Posterior vena cava (tissue), 2 donors: ENCODE results near the gene OR3A3. TPM values are rescaled to one million over a fixed set of nuclear protein-coding genes. Genes with fewer than 3 reads are reported as not detected.
"Not testable (repeated sequence)": the region's sequence is repeated elsewhere in the genome, so short reads cannot be mapped to it uniquely, and the experiment has no call there.

Experiments
- DNase-seq: peaks from one replicate; pipeline ENCODE4 v3.0.0-alpha.2; 2020; ENCODE audit warnings: low spot score
- intact Hi-C, 2 donors: fragments of 100-400 bp; cut with DNase I; formaldehyde crosslinking; loops; one replicate each; pipeline versions ENCODE4 v1.14.1 to v1.14.2; 2022 to 2023
- long read RNA-seq, 2 donors: library from polyadenylated mRNA; unstranded; transcript quantifications; one replicate each; pipeline ENCODE4 v2.0.0, GENCODE V29; 2020 to 2021
- total RNA-seq, 2 donors: library from RNA; stranded (reverse); fragmentation: NEBNext Ultra II Directional; extraction: Animal tissue kit (Norgen Biotek cat#: 25700); gene quantifications; one replicate each; pipeline ENCODE4 v1.2.1, GENCODE V29; 2021
- donor health status: DM: yes; HTN: yes; CAD: no.
- donor health status: DM: yes; HTN: yes; CAD: no.

The OR3A3 gene
- not detected for total RNA-seq
- long read RNA-seq, donor 1 = 0 reads
- long read RNA-seq, donor 2 = 0 reads

DNA sequence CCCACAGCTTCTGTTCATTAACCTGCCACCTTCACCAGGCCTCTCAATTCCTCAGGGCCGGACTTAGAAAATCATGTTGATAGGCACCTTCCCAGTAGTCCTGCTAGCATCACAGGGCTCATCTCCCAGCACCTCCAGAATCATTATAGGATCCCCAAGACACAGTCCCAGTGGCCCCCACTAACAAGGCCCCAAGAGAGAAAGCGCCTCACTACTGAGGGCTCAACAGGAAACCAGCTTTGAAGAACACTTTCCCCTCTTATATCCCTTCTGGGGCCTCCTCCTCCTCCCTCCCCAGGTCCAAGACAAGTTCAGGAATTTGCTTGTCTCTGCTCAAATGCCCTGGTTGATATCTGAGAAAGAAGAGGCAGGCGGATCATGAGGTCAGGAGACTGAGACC, at the start of gene OR3A3:
Gene OR3A3 (plus strand): TSS at position 301 of the 400 bp plus-strand sequence.
- intact Hi-C loops = no loop called here

DNA sequence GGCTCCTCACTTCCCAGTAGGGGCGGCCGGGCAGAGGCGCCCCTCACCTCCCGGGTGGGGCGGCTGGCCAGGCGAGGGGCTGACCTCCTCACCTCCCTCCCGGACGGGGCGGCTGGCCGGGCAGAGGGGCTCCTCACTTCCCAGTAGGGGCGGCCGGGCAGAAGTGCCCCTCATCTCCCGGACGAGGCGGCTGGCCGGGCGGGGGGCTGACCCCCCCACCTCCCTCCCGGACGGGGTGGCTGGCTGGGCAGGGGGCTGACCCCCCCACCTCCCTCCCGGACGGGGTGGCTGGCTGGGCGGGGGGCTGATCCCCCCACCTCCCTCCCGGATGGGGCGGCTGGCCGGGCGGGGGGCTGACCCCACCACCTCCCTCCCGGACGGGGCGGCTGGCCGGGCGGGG, 40.0 kb upstream of the OR3A3 start:
- intact Hi-C loops = not testable (repeated sequence)

More for the DNA sequence above, at the start of gene OR3A3:
- DNase-seq = no peak

DNA sequence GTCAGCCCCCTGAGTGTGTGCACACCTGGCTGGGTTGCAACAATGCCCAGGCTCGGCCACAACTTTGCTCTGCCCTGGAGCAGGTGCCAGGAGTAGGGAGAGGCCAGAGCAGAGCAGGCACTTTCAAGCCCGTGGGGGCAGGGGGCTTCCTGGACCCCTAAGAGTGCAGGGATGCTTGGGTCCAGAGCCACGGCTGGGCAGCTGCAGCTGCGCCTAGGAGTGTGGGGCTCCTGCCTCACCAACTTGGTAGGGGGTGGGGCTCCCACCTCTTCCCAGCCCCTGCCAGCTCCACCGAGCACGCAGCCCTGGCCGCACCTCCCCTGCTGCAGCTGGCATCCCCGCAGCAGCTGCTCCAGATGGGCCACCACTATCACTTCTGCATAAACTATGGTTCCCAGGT, 32.8 kb upstream of the OR3A3 start:
- no peak for DNase-seq
- intact Hi-C loops = no loop called here

More for the DNA sequence above, 40.0 kb upstream of the OR3A3 start:
- DNase-seq = not testable (repeated sequence)

DNA sequence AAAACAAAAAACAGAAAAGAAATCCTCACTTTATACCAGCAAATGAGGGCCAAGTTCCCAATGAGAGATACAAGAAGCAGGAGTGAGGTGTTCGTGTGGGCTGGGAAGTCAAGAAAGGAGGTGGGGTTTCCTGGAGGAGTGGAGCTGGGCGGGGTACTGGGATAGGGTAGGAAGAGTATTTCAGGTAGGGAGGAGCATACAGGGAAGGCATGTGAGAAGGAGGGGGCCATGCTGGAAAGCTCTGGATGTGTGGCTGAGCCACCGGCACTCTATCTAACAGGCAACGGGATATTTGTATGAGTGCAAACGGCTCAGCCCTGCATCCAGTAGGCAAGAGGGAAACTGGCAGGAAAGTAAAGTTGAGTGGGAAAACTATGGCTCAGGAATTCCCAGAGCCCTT, 29.2 kb upstream of the OR3A3 start:
- intact Hi-C loops = no loop called here
- peak; percentile 57 for DNase-seq

DNA sequence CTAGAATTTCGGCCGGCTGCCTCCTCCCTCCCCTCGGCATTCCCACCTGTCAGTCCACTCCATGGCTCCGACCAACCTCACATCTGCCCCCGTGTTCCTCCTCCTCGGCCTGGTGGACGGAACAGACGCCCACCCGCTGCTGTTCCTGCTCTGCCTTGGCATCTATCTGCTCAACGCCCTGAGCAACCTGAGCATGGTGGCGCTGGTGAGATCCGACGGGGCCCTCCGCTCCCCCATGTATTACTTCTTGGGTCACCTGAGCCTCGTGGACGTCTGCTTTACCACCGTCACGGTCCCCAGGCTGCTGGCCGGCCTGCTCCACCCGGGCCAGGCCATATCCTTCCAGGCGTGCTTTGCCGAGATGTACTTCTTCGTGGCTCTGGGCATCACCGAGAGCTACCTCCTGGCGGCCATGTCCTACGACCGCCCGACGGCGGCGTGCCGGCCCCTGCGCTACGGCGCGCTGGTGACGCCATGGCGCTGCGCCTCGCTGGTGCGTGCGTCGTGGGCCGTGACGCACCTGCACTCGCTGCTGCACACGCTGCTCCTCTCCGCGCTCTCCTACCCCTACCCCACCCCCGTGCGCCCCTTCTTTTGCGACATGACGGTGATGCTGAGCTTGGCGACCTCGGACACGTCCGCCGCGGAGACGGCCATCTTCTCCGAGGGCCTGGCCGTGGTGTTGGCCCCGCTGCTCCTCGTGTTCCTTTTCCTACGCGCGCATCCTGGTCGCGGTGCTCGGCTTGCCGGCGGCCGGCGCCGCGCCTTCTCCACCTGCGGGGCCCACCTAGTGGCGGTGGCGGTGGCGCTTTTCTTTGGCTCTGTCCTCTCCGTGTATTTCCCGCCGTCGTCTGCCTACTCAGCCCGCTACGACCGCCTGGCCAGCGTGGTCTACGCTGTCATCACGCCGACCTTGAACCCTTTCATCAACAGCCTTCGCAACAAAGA, 25.0 kb upstream of the OR3A3 start, which contains the start of gene OR3A2:
Gene OR3A2 (minus strand): TSS at position 440 of the 948 bp plus-strand sequence.
- intact Hi-C loops = no loop called here
- DNase-seq = peak; percentile 54

DNA sequence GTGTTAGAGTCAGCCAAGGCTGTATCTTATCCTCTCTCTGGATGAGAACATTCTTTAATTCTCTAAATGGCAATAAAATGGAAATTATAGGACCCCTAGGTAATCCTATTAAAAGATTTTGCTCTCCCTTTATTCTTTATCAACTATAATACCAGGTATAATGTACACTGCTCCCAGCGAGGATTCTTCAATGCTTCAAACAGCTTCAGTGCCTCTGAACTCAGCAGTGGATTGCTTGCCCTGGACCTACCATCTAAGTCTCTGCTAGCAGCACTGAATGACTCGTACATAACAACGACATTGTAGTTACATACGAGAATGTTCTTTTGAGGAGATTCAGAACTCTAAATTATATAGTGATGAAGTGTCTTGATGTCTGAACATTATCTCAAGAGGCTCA, 21.4 kb upstream of the OR3A3 start:
- intact Hi-C loops = no loop called here
- DNase-seq = no peak

DNA sequence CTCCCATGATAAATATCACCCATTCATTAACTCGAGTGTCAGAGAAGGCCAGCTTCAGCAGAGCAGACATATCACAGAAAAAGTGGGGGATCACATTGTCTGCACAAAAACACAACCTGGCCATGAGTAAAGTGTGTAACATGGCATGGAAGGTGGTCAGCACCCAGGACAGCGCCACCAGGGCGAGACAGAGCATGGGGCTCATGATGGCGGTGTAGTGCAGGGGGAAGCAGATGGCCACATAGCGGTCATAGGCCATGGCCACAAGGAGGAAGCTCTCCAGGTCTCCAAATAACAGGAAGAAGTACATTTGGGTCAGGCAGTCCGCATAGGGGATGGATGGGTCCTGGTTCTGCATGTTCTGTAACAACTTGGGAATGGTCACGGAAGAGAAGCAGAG, 13.4 kb upstream of the OR3A3 start:
- intact Hi-C loops, DNase-seq: not testable (repeated sequence)

DNA sequence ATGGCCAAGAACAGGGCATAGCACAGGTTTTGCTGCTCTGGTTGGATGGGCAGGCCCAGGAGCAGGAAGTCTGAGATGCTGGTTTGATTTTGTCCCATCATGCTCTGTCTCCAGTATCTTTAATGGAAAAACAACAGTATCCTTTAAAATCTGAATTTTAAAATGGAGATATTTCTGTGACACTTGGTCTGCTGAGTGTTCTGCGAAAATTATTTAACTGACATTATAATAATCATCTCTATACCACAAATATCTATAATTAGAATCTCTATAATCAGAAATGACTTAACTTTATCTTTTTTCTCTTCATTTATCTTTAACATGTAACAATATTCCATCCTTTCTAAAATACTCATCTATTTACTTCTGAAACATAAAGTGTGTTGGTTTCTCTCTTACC, 12.9 kb upstream of the OR3A3 start, which contains the start of gene OR1E1:
Gene OR1E1 (minus strand): TSS at position 101 of the 400 bp plus-strand sequence. CDS start 0 bp downstream, at position 101.
- DNase-seq = no peak
- intact Hi-C loops = no loop called here

DNA sequence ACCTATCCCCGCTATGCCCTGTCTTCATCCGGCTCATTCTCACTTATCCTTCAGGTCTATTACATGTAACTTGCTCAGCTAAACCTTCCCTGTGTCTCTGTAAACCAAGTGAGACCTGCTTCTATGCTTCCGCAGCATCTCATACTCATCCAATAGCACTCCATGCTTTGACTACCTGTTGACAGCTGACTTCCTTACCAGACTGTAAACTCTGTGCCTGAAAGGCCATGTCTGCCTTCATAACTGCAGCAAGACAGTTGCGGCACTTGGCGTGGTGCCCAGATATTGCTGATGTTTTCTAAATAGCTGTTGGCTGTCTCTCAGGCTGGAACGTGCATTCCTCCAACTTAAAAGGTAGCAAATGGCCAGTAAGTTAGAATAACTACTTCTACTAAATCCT, 11.1 kb upstream of the OR3A3 start:
- intact Hi-C loops = no loop called here
- no peak for DNase-seq

DNA sequence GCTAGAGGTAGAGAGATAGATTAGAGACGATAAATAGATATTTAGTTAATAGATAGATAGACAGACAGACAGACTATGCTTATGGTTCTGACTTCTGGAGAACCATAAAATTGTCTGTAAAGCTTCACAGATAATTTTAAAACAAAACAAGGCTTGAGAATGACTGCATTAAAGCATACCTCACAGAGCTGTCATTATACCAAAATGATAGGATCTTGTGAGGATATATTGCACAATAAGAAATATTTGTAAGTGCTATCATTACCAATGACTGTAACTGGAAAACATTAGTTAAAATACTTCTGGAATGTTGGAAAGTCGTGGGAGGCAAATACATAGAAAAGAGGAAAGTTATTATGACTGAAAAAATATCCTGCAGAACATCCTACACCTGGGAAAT, 9.4 kb upstream of the OR3A3 start:
- intact Hi-C loops = no loop called here

DNA sequence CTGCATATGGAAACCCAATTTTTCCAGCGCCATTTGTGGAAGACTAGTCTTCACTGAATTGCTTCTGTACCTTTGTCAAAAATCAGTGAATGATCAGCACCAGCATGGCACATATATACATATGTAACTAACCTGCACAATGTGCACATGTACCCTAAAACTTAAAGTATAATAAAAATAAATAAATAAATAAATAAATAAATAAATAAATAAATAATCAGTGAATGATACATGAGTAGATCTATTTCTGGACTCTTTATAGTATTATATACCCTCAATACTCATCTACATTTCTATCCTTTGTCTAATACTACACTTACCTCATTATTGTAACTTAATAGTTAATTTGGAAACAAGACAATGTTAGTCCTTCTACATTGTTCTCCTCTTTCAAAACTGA, 7.3 kb upstream of the OR3A3 start:
- intact Hi-C loops, DNase-seq: not testable (repeated sequence)

More for the DNA sequence above, 9.4 kb upstream of the OR3A3 start:
- no peak for DNase-seq

DNA sequence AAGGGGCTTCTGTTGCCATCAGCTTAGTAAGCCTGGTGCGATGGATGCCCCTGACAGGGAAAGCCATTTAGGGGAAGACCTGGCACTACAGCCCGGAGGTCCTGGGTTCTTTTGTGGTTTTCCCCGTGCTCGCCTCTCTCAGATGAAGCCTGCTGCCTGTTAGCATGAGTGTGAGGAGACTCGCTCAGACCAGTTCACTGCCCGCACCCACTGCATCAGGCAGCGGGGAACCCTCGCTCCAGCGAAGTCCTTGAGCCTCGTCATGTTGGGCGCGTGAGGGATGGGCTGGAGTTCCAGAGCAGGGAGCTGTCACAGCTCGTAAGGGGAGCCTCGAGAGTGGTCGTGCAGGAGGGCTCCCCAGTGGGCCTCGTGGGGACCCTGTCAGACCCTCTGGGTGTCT, 1.0 kb downstream of the OR3A3 start:
- intact Hi-C loops, DNase-seq: not testable (repeated sequence)

DNA sequence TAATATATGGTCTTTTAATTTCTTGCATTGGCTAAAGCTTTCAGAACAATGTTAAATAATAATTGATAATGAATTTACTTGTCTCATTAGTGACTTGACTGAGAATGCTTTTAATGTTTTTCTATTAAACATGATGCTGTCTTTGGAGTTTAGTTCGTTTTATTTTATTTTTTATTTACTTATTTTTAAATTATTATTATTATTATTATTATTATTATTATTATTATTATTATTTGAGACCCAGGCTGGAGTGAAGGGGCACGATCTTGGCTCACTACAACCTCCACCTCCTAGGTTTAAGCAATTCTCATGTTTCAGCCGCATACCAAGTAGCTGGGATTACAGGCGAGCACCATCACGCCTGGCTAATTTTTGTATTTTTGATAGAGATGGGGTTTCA, 4.4 kb downstream of the OR3A3 start:
- intact Hi-C loops = no loop called here
- DNase-seq = no peak

DNA sequence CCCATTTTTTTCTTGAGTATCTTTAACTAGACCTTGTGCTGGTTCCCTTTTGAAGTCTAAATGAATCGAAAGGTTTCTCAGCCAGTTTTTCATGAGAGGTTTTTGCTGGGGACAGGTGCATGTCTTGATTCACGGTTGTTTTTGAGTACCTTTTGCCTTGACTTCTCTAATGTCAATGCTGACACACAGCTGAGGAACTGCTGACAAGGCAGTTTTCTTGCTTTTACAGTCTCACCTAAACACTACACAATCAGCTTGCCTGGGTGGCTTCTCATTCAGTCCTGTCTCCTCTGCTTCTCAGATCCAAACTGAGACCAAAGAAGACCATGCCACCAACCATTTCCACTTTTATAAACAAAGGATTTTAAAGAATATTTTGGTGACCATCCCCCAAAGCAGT, 7.1 kb downstream of the OR3A3 start:
- DNase-seq = no peak

DNA sequence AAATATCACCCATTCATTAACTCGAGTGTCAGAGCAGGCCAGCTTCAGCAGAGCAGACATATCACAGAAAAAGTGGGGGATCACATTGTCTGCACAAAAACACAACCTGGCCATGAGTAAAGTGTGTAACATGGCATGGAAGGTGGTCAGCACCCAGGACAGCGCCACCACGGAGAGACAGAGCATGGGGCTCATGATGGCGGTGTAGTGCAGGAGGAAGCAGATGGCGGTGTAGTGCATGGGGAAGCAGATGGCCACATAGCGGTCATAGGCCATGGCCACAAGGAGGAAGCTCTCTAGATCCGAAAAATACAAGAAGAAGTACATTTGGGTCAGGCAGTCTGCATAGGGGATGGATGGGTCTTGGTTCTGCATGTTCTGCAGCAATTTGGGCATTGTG, 22.0 kb downstream of the OR3A3 start:
- intact Hi-C loops, DNase-seq: not testable (repeated sequence)

More for the DNA sequence above, 7.1 kb downstream of the OR3A3 start:
- intact Hi-C loops = no loop called here

DNA sequence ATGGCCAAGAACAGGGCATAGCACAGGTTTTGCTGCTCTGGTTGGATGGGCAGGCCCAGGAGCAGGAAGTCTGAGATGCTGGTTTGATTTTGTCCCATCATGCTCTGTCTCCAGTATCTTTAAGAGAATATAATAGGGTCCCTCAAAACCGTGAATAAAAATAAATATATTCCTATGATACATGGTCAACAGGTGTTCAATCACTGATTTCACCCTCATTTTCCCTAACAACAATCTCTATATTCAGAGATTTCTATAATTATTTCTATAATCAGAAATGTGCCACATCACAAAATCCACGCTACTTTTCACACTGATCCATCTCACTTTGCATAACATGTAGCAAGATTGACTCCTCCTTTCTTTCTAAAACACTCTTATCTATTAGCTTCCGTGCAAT, 22.6 kb downstream of the OR3A3 start, which contains the start of gene OR1E2:
Gene OR1E2 (minus strand): TSS at position 101 of the 400 bp plus-strand sequence. CDS start 0 bp downstream, at position 101.
- intact Hi-C loops = no loop called here
- no peak for DNase-seq

DNA sequence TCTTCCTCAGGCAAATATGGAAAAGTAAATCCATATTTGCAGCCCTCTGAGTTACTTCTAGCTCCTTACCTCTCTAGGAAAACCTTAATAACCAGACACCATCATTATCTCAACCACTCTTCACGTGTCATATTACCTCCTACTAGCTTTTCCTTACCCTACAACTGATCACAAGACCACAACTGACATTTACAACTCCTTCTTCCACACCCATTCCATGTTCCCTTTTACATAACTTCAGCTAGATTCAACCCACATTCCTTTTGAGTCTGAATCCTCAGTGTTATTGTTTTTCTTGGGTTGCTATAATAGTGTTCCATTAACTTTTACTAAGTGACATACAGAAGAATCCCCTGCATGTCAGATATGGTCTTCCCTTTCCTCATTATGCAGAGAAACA, 27.2 kb downstream of the OR3A3 start:
- intact Hi-C loops = no loop called here
- no peak for DNase-seq

DNA sequence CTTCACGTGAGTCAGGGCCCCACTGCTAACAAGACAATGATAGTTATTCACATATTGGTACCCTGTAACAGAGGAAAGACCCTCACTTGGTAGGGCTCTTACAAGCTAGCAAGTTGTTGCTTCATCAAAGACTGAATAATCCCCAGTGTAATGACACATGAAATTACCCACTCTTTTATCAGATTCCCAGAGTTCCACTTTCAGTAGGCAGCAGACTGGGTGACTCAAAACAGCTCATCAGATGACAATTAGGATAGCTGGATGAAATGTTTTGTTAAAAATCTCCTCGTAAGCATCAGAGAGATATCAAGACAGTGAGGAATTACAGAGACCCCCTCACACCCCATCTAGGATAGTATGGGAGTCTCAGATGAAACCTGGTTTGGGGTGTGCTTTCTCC, 29.3 kb downstream of the OR3A3 start:
- intact Hi-C loops = no loop called here
- DNase-seq = no peak

DNA sequence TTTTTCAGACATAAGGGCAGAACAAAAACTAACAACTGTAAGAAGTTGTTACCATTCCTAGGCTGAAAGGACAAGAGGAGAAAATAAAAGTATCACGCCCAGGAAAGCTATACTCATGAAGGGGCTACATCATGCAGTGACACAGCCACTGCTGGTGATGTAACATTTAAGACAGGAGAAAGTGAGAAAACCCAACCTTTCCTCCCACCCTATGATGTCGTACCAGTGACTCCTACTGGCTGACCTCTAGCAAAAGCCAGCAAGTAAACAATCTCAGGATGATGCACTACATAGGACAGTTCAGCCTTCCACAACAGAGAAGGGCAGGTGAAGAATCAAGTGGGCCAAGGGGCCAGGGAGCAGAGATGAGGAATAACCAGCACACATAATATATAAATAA, 36.5 kb downstream of the OR3A3 start:
- intact Hi-C loops = no loop called here
- DNase-seq = no peak

DNA sequence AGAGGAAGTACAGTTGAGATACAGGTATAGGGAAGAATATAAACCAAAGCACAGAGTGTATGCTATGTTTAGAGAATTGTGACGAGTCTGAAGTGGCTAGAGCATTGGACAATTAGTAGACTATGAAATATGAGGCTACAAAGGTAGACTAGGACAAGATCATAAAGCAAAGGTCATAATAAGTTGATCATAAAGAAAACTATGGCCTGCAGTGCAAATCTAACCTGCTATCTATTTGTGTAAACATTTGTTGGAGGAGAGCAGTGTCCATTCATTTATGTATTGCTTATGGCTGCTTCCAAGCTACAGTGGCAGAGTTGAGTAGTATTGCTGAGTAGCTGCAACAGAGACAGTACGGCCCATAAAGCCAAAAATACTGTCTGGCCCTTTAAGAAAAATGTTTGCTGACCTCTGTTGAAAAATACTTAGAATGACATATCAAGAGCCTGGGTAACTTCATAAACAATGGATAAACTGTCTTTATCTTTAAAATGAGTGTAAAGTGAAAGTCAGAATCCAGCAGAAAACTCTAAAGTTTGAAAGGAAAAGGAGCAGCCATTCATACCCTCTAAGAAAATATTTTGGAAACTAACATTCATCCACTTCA, 37.0 kb downstream of the OR3A3 start:
- no peak for DNase-seq
- intact Hi-C loops = no loop called here
